ENCODE measurements around the gene PLA2G2D. TPM values are rescaled to one million over a fixed set of nuclear protein-coding genes. Genes with fewer than 3 reads are reported as not detected.

The PLA2G2D gene
- total and polyA plus RNA-seq, 12 donors, result not detected

- Histone ChIP-seq H3K27ac (no peak overlapping the region), H3K4me3 (no peak overlapping the region), H3K36me3 (replicated peaks in 1 of 2) (no peaks in the 10 kb centered on the region), H3K27me3 (no peaks in the 10 kb centered on the region), H3K4me1 (replicated peaks in 1 of 2) (no peaks in the 10 kb centered on the region), H3K9me3 (replicated peaks in 1 of 3) (no peaks in the 10 kb centered on the region)
- DNase-seq, result peak in 1 of 7 donors; percentile 7
- TF ChIP-seq CTCF (IDR thresholded peaks at IDR 0.05) (no peak), POLR2A (IDR thresholded peaks at IDR 0.05) (no peak)
- intact Hi-C loops (cut with DNase I), result no loop called here
- WGBS, 4 donors, result 82 to 86% (median 85%) methylated on average over 11 of the region's 11 CpGs
Observed at GRCh38 chr1:20074055-20074724, 45.1 kb downstream of the PLA2G2D start.

GRCh38 chr1:20073256-20073655, 46.1 kb downstream of the PLA2G2D start:
- Histone ChIP-seq H3K27ac (no peak overlapping the region), H3K4me1 (replicated peaks in 1 of 2) (no peaks in the 10 kb centered on the region), H3K9me3 (replicated peaks in 1 of 3) (no peaks in the 10 kb centered on the region), H3K27me3 (no peaks in the 10 kb centered on the region), H3K36me3 (replicated peaks in 1 of 2) (no peaks in the 10 kb centered on the region), H3K4me3 (no peak overlapping the region)
- WGBS, 4 donors, result 87 to 100% (median 93%) methylated on average over 2 of the region's 2 CpGs
- TF ChIP-seq CTCF (IDR thresholded peaks at IDR 0.05) (no peak), POLR2A (IDR thresholded peaks at IDR 0.05) (no peak)
- intact Hi-C loops (cut with DNase I), result no loop called here
- peak in 1 of 7 donors; percentile 1 for DNase-seq

GRCh38 chr1:20072771-20073170, 46.6 kb downstream of the PLA2G2D start:
- TF ChIP-seq POLR2A (IDR thresholded peaks at IDR 0.05), result no peak
- TF ChIP-seq CTCF (IDR thresholded peaks at IDR 0.05), result no peak
- H3K9me3 ChIP-seq (replicated peaks in 1 of 3), result no peaks in the 10 kb centered on the region
- H3K27ac ChIP-seq, result no peak overlapping the region
- H3K36me3 ChIP-seq (replicated peaks in 1 of 2), result no peaks in the 10 kb centered on the region
- intact Hi-C loops (cut with DNase I), result no loop called here
- no peaks in the 10 kb centered on the region for H3K4me1 ChIP-seq (replicated peaks in 1 of 2)
- WGBS, 4 donors, result 56 to 69% (median 61%) methylated on average over 7 of the region's 7 CpGs
- no peak overlapping the region for H3K4me3 ChIP-seq
- H3K27me3 ChIP-seq, result no peaks in the 10 kb centered on the region
- DNase-seq, result peak; percentile 27 to 68 (median 55)

GRCh38 chr1:20071416-20071815, 47.9 kb downstream of the PLA2G2D start:
- Histone ChIP-seq H3K4me3 (no peak overlapping the region), H3K27ac (no peak overlapping the region), H3K27me3 (no peaks in the 10 kb centered on the region), H3K4me1 (replicated peaks in 1 of 2) (no peaks in the 10 kb centered on the region), H3K36me3 (replicated peaks in 1 of 2) (no peaks in the 10 kb centered on the region), H3K9me3 (replicated peaks in 1 of 3) (no peaks in the 10 kb centered on the region)
- intact Hi-C loops (cut with DNase I), result no loop called here
- DNase-seq, result peak in 1 of 7 donors; percentile 1
- WGBS, 4 donors, result 87 to 95% (median 92%) methylated on average over 6 of the region's 6 CpGs
- TF ChIP-seq CTCF (IDR thresholded peaks at IDR 0.05), result no peak
- no peak for TF ChIP-seq POLR2A (IDR thresholded peaks at IDR 0.05)
